ENCODE results near the gene UBE3D. TPM values are rescaled to one million over a fixed set of nuclear protein-coding genes. Genes with fewer than 3 reads are reported as not detected.

The UBE3D gene
- total RNA-seq, 1 experiment from 2014 or later: 10.7 TPM

- Histone ChIP-seq H4K20me1 (ENCODE audit: control insufficient read depth, insufficient read depth, insufficient read length) (no peaks in the 10 kb centered on the region), H3K79me2 (ENCODE audit: insufficient read depth, low read length) (no peaks in the 10 kb centered on the region), H2BK12ac (ENCODE audit: insufficient read length, low read depth, low read length) (peak overlapping the region; percentile 88), H4K5ac (ENCODE audit: insufficient read length, low read depth, low read length) (no peak overlapping the region), H3K4ac (ENCODE audit: low read depth, low read length) (no peak overlapping the region), H3K23me2 (ENCODE audit: insufficient read length, low read depth, low read length, poor library complexity, severe bottlenecking) (no peaks in the 10 kb centered on the region), H3K18ac (ENCODE audit: insufficient read length, low read depth, low read length) (no peak overlapping the region), H3K23ac (ENCODE audit: insufficient read length, low read depth, low read length) (no peak overlapping the region), H2BK5ac (ENCODE audit: insufficient read length, low read length) (no peak overlapping the region), H4K91ac (ENCODE audit: insufficient read length, low read depth, low read length) (no peak overlapping the region), H3K56ac (ENCODE audit: insufficient read length, low read depth, low read length) (no peak overlapping the region), H3K9me3 (ENCODE audit: control insufficient read depth, low read depth, low read length) (no peaks in the 10 kb centered on the region), H3K14ac (ENCODE audit: insufficient read depth, low read length) (no peak overlapping the region), H2BK15ac (ENCODE audit: low read depth, low read length) (no peak overlapping the region), H2AFZ (ENCODE audit: low read length) (no peak overlapping the region), H2BK20ac (ENCODE audit: low read depth, low read length, poor library complexity, severe bottlenecking) (no peak overlapping the region), H4K8ac (replicated peaks; ENCODE audit: insufficient read length, low read depth, low read length) (no peak overlapping the region), H3K27ac (ENCODE audit: insufficient read length, low read depth, low read length) (no peak overlapping the region), H2AK5ac (ENCODE audit: insufficient read length, low read length) (no peak overlapping the region), H3K79me1 (ENCODE audit: insufficient read depth, low read depth, low read length, poor library complexity, severe bottlenecking) (no peaks in the 10 kb centered on the region), H3K27me3 (ENCODE audit: insufficient read depth, low read length) (no peaks in the 10 kb centered on the region), H2BK120ac (ENCODE audit: low read depth, low read length, poor library complexity, severe bottlenecking) (no peak overlapping the region), H3T11ph (ENCODE audit: low read length) (no peak overlapping the region), H3K9ac (ENCODE audit: extremely low read depth, insufficient read length, low read length) (no peak overlapping the region), H3K4me2 (ENCODE audit: insufficient read depth, insufficient read length, low read length) (no peak overlapping the region), H3K4me1 (ENCODE audit: insufficient read depth, low read length) (peaks cover 5% of the 10 kb centered on the region; the same call in 1 of the 2 replicates)
- H3K9me3 Mint-ChIP-seq: no peaks in the 10 kb centered on the region
- no peak overlapping the region for H3K4me3 Mint-ChIP-seq
- peaks cover 25 to 29% of the 10 kb centered on the region in 2 experiments for H3K4me1 Mint-ChIP-seq
- no peak for TF ChIP-seq CTCF (conservative IDR thresholded peaks at IDR 0.05)
- peak overlapping the region; percentile 21 to 91 (median 86) for H3K27ac Mint-ChIP-seq
- no peaks in the 10 kb centered on the region for H3K27me3 Mint-ChIP-seq (ENCODE audit: low read depth)
- DNase-seq: no peak
- H3K36me3 Mint-ChIP-seq (ENCODE audit: insufficient read depth in 1 of 3, low read depth in 3 of 3): peaks cover 5 to 7% (median 6%) of the 10 kb centered on the region in 3 experiments; a peak in 6 of 7 replicates
- WGBS (ENCODE audit: extremely low coverage, insufficient read length, low lambda C conversion rate): no CpG with 5 or more reads among the region's 1 CpG
Measured at GRCh38 chr6:82958551-82958950, 107.1 kb downstream of the UBE3D start.

All from H9 (cell line).